ENCODE measurements around the gene NOD1.

Gene NOD1

GRCh38 chr7:30472784-30473775, 5.5 kb downstream of the NOD1 start:
- in situ Hi-C loops (cut with MboI; ENCODE audit: low pct_unique_long_range_greater_than_20kb, low sequenced_read_pairs), result no loop called here
- no peak for DNase-seq

DNA sequence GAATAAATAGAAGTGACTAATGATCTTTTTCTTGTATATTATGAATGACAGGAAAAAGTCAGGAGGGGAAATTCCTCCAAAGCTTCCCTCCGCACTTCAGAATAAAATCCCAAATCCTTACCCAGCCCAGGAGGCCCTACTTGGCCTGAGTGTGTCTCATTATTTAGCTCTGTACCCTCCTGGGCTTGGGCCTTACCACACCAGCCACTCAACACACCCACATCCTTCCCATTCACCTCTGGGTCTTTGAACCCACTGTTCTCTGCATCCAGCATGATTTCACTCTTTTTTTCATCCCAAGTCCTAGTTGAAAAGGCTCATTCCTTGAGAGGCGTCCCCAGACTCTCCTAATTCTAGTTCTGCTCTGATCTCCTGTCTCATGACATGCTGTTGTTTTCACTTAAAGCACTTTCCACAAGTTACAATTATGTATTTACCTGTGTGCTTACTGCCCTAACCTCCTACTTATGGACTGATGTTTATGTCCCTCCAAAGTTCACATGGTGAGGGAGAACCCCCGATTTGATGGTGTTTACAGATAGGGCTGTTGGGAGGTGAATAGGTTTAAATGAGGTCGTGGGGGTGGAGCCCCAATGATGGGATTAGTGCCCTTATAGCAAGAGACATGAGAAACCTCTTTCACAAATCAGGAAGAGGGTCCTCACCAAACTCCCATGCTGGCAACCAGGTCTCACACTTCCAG, 6.4 kb downstream of the NOD1 start:
- in situ Hi-C loops (cut with MboI; ENCODE audit: low pct_unique_long_range_greater_than_20kb, low sequenced_read_pairs), result no loop called here
- DNase-seq, result no peak

- in situ Hi-C loops (cut with MboI; ENCODE audit: low pct_unique_long_range_greater_than_20kb, low sequenced_read_pairs), result no loop called here
- no peak for DNase-seq
Measured at GRCh38 chr7:30471205-30471604, 7.4 kb downstream of the NOD1 start.

- DNase-seq, result no peak
Measured at GRCh38 chr7:30470771-30471170, 7.8 kb downstream of the NOD1 start.

DNA sequence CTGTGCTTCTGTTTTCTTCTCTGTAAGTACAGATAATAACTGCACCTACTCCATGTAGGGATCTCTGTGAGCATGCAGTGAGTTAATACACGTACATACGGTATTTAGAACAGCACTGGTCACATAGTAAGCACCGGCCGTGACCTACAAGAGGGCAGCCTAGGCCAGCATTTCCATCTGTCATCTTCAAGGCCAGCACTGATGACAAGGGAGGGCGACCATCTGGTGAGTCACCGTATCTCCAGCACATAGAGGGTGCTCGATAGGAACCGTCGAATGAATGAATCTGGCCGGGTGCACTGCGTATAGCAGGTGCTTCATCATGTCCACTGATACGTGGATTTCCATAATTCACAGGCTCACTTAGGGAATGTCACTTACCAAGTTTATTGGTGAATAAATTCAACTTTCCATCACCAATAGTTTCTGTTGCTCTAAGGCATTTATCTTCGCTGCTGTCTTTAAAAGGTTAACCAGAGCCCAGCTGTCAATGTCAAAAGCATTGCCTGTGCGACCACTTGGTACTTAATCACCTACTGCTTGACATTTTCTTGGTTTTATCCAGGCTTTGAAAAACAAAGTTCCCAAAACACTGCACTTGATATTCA, 8.3 kb downstream of the NOD1 start:
- DNase-seq, result no peak
- in situ Hi-C loops (cut with MboI; ENCODE audit: low pct_unique_long_range_greater_than_20kb, low sequenced_read_pairs), result no loop called here

More at GRCh38 chr7:30470771-30471170, 7.8 kb downstream of the NOD1 start:
- in situ Hi-C loops (cut with MboI; ENCODE audit: low pct_unique_long_range_greater_than_20kb, low sequenced_read_pairs), result no loop called here

- DNase-seq, result no peak
- in situ Hi-C loops (cut with MboI; ENCODE audit: low pct_unique_long_range_greater_than_20kb, low sequenced_read_pairs), result no loop called here
Measured at GRCh38 chr7:30469303-30469702, 9.3 kb downstream of the NOD1 start.

GRCh38 chr7:30468791-30469190, 9.8 kb downstream of the NOD1 start:
- in situ Hi-C loops (cut with MboI; ENCODE audit: low pct_unique_long_range_greater_than_20kb, low sequenced_read_pairs), result no loop called here
- DNase-seq, result no peak

DNA sequence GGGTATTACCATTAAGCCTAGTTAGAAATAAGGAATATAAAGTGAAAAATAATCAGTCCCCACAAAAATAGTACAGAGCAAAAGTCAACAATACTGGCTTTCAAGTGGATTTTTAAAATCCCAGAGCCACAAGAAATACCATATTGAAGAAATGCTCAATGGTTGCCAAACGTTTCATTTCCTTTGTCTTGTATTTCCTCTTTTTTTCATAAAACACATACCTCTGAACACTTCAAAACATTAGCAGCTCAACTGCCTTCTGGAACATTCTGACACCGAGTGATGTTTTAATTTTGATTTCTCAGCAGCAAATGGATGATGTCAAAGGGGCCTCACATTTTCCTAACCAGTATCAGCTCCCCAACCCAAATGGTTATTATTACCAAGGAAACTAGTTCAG, 10.5 kb downstream of the NOD1 start:
- DNase-seq, result peak; percentile 59
- in situ Hi-C loops (cut with MboI; ENCODE audit: low pct_unique_long_range_greater_than_20kb, low sequenced_read_pairs), result no loop called here

DNA sequence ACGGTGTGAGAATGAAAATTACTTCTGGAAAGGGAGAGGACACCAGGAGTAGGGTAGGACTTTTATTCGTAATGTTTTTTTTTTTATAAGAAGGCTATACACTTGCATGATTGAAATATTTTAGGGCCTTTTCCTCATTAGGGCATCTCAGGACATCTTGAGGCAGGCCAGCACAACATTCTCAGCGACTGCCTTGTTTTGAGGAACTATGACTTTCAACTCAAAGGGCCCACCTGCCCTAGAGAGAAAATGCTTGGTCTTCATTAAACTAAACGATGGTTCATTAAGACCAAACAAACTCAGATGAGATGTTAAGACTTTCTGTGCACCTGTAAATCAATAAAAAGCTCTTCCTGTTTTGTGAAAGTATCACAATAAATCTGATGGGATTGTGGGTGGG, 11.3 kb downstream of the NOD1 start:
- no peak for DNase-seq
- in situ Hi-C loops (cut with MboI; ENCODE audit: low pct_unique_long_range_greater_than_20kb, low sequenced_read_pairs), result no loop called here

GRCh38 chr7:30466266-30466665, 12.3 kb downstream of the NOD1 start:
- DNase-seq, result no peak

DNA sequence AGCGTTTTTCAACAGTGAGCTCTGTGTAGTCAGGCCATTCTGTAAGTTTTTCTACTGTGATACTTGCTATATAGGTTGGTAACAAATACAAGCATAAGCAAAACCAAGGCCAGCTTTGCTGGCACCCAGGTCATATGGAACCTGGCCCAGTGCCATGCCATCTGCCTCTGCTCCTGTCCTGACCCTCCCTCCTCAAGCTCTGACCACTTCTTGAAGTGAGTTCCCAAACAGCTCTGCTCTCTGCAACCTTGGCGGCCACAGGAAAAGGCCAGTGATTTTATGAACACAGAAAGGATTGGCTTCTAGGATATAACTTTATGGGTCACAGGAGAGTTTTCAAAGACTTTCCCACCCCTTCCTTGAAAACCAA, 12.8 kb downstream of the NOD1 start:
- DNase-seq, result no peak
- in situ Hi-C loops (cut with MboI; ENCODE audit: low pct_unique_long_range_greater_than_20kb, low sequenced_read_pairs), result no loop called here

More at GRCh38 chr7:30466266-30466665, 12.3 kb downstream of the NOD1 start:
- in situ Hi-C loops (cut with MboI; ENCODE audit: low pct_unique_long_range_greater_than_20kb, low sequenced_read_pairs), result no loop called here

GRCh38 chr7:30465046-30465810, 13.4 kb downstream of the NOD1 start:
- in situ Hi-C loops (cut with MboI; ENCODE audit: low pct_unique_long_range_greater_than_20kb, low sequenced_read_pairs), result no loop called here
- no peak for DNase-seq

DNA sequence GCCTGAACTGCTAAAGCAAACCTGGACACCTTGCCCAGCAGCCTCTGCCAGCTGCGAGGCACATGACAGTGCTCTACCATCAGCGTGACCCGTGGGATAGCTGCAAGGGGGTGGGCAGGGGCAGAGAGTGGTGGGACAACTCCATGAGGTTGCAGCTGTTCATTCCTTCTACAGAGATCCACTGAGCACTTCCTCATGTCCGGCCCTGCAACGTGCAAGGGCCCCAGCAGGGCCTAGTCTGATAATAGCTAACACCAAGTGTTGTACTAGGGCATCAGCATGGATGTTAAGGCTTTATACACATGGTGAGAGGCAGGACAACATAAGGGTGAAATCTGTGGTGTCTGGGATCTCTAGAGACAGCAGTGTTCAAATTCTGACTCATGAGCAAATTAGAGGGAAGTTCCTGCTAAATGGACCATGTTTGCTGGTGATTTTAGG, 14.3 kb downstream of the NOD1 start:
- in situ Hi-C loops (cut with MboI; ENCODE audit: low pct_unique_long_range_greater_than_20kb, low sequenced_read_pairs), result no loop called here
- no peak for DNase-seq

DNA sequence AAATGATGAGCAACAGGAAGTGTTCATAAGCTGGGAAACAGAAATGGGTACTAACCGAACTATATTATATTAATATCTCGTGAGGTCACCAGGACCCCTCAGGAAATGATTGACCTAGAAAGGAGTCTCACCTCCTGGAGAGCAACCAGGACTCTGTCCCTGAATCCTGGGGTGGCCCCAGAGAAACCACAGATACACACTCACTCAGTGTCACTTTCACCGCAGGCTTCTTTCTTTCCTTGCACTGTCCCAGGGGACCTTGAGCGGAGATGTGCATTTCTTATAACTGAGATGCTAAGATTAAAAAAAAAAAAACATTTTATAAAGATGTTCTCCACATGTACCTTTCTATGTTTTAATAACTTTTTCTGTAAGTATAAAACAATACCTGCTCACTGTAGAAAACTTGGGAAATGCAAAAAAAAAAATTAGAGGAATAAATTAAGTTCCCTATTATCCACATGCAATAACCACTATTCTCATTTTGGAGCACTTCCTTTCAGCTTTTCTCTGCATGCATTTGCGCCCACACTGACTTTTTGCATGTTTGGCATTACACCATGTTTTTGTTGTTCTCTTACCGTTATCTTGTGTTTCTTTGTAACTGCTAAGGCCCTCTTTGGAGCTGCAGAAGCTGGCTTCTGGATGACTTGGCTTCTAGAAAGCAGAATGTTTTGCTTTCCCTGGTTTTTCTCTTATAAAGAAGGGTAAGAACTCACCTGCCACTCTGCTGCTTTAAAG, 15.0 kb downstream of the NOD1 start:
- in situ Hi-C loops (cut with MboI; ENCODE audit: low pct_unique_long_range_greater_than_20kb, low sequenced_read_pairs), result no loop called here
- DNase-seq, result no peak

GRCh38 chr7:30462179-30462578, 16.4 kb downstream of the NOD1 start:
- in situ Hi-C loops (cut with MboI; ENCODE audit: low pct_unique_long_range_greater_than_20kb, low sequenced_read_pairs), result no loop called here
- DNase-seq, result no peak

GRCh38 chr7:30460246-30460633, 18.3 kb downstream of the NOD1 start:
- no peak for DNase-seq
- in situ Hi-C loops (cut with MboI; ENCODE audit: low pct_unique_long_range_greater_than_20kb, low sequenced_read_pairs), result no loop called here

GRCh38 chr7:30459591-30460245, 18.9 kb downstream of the NOD1 start:
- DNase-seq, result no peak
- in situ Hi-C loops (cut with MboI; ENCODE audit: low pct_unique_long_range_greater_than_20kb, low sequenced_read_pairs), result no loop called here

DNA sequence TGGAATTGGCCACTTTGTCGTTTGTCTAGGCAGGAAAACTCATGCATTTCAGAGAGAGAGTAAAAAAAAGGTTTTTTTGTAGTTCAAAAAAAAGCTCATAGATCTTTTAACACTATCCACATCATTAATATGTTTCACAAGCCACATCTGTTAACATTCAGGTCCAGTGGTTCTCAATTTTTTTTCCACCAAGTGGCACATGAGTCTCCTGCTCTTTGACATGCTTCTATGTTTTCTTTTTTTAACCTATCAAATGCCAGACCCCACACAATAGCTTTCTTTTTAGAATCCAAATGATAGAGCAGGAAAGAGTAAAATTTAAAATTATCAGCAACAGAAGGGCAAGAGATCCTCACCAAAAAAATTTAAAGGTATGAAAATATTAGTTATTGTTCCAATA, 20.3 kb downstream of the NOD1 start:
- in situ Hi-C loops (cut with MboI; ENCODE audit: low pct_unique_long_range_greater_than_20kb, low sequenced_read_pairs), result no loop called here
- DNase-seq, result no peak

Measured in KBM-7 (cell line).